HG02973 (cell line): ENCODE data around the gene TRIM4.
"Not testable (repeated sequence)": the region's sequence is repeated elsewhere in the genome, so short reads cannot be mapped to it uniquely, and the experiment has no call there.

Source experiments
- ATAC-seq: cut with Tn5 transposase; IDR thresholded peaks from one replicate; pipeline ENCODE4 v1.9.1; 2021; ENCODE audit warnings: moderate library complexity; ENCODE audit not compliant: unreplicated experiment

Gene TRIM4

GRCh38 chr7:99918959-99919813, at the start of gene TRIM4:
Gene TRIM4 (minus strand): TSS chr7:99919530. CDS start chr7:99919401, 129 bp downstream.
- peak; percentile 92 for ATAC-seq

GRCh38 chr7:99958564-99959227, 39.4 kb upstream of the TRIM4 start:
- ATAC-seq = no peak

GRCh38 chr7:99955247-99955646, 35.9 kb upstream of the TRIM4 start:
- ATAC-seq = no peak

GRCh38 chr7:99954643-99955042, 35.3 kb upstream of the TRIM4 start:
- ATAC-seq = not testable (repeated sequence)

GRCh38 chr7:99953649-99954048, 34.3 kb upstream of the TRIM4 start:
- no peak for ATAC-seq

- not testable (repeated sequence) for ATAC-seq
These were observed 33.3 kb upstream of the TRIM4 start for GRCh38 chr7:99952649-99953048.

- not testable (repeated sequence) for ATAC-seq
These were observed 31.5 kb upstream of the TRIM4 start for GRCh38 chr7:99950819-99951218.

GRCh38 chr7:99949645-99950228, 30.4 kb upstream of the TRIM4 start:
- ATAC-seq = no peak

- no peak for ATAC-seq
These were observed 28.3 kb upstream of the TRIM4 start for GRCh38 chr7:99947608-99948007.

- ATAC-seq = no peak
These were observed 25.3 kb upstream of the TRIM4 start for GRCh38 chr7:99944497-99945070.

GRCh38 chr7:99943641-99944496, 24.5 kb upstream of the TRIM4 start:
- ATAC-seq = no peak

GRCh38 chr7:99938296-99938695, 19.0 kb upstream of the TRIM4 start:
- ATAC-seq = no peak

GRCh38 chr7:99935009-99935408, 15.7 kb upstream of the TRIM4 start:
- ATAC-seq = not testable (repeated sequence)

- ATAC-seq = no peak
These were observed 11.0 kb upstream of the TRIM4 start for GRCh38 chr7:99930376-99930775.

GRCh38 chr7:99929730-99930053, 10.4 kb upstream of the TRIM4 start:
- no peak for ATAC-seq

GRCh38 chr7:99928994-99929729, 9.8 kb upstream of the TRIM4 start, which contains the start of gene GJC3:
Gene GJC3 (minus strand): TSS chr7:99929620. CDS start chr7:99929620, 0 bp downstream.
- no peak for ATAC-seq

GRCh38 chr7:99928188-99928587, 8.9 kb upstream of the TRIM4 start:
- ATAC-seq = no peak

- no peak for ATAC-seq
These were observed 8.2 kb upstream of the TRIM4 start for GRCh38 chr7:99927536-99927935.

- ATAC-seq = no peak
These were observed 7.0 kb upstream of the TRIM4 start for GRCh38 chr7:99926321-99926720.

- ATAC-seq = no peak
These were observed 3.9 kb upstream of the TRIM4 start for GRCh38 chr7:99923200-99923599.
